ENCODE results near the gene CTNS.

DNA sequence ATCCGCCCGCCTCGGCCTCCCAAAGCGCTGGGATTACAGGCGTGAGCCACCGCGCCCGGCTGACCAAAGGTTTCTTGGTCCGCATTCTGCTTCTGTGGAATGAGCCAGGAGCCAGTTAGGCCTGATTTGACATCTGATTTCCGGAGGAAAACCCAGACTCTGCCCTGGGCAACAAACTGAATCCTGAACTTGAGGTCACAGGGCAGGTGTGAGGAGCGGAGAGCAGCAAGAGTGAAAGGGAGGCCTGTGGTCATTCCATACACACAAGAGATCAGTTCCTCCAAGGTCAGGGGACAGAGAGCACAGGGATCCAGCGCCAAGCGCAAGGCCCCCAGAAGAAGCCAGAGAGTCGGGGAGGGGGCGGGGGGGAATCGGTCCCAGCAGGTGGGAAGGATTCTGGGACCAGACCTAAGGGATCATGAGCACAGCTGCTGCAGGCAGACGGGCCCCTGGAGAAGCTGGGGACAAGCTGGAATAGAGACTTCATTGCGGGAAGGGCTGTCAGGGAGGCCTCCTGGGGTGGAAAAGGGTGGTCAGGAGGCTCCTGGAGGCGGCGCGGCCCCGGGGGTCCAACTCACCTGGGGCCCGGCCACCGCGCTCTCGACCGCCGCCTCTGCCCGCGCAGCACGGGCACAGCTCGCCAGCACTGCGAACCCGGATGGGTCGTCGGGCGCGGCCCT, 946 bp upstream of the CTNS start:
- TF ChIP-seq EP300 (IDR thresholded peaks at IDR 0.05; ENCODE audit: borderline replicate concordance) (no peak), TEAD4 (IDR thresholded peaks at IDR 0.05) (no peak), RAD21 (IDR thresholded peaks at IDR 0.05; ENCODE audit: low read depth) (no peak), CEBPB (IDR thresholded peaks at IDR 0.05) (no peak), EGR1 (IDR thresholded peaks at IDR 0.05) (no peak), TAF1 (IDR thresholded peaks at IDR 0.05; ENCODE audit: low read depth) (no peak)
